Panc1 (cell line): ENCODE data around the gene TESK1.

ENCODE experiments used
- CTCF ChIP-seq: fragments of 450-650 bp; IDR thresholded peaks from 2 replicates; pipeline ENCODE4 v1.5.1; 2017; ENCODE audit warnings: mild to moderate bottlenecking
- REST ChIP-seq, 2 experiments: IDR thresholded peaks; 2 replicates each; pipeline ENCODE4 v1.6.1; 2011 to 2012; ENCODE audit warnings: low read depth in 2 of 2, control low read depth in 1 of 2, low read length in 1 of 2, mild to moderate bottlenecking in 1 of 2, moderate library complexity in 1 of 2; ENCODE audit not compliant: insufficient read depth in 1 of 2

GRCh38 chr9:35594471-35594870, 10.6 kb upstream of the TESK1 start:
- TF ChIP-seq REST (IDR thresholded peaks at IDR 0.05; ENCODE audit: insufficient read depth in 1 of 2, low read depth in 2 of 2, low read length in 1 of 2) (no peak), CTCF (no peak)
